ENCODE results near the gene PRKAR1B. TPM values are rescaled to one million over a fixed set of nuclear protein-coding genes. Genes with fewer than 3 reads are reported as not detected.

The PRKAR1B gene
- total and polyA plus RNA-seq, 7 donors, result 9.5 to 26.6 (median 11.4) TPM

GRCh38 chr7:703049-703448, 24.0 kb downstream of the PRKAR1B start:
- WGBS, 2 donors, result 96 to 98% methylated on average over 3 of the region's 3 CpGs

GRCh38 chr7:701086-701671, 25.9 kb downstream of the PRKAR1B start:
- Histone ChIP-seq H3K27me3 (no peaks in the 10 kb centered on the region), H3K27ac (no peak overlapping the region), H3K4me1 (peaks cover 0 to 13% (median 12%) of the 10 kb centered on the region in 4 donors), H3K36me3 (no peaks in the 10 kb centered on the region), H3K4me3 (no peak overlapping the region), H3K9me3 (no peaks in the 10 kb centered on the region)
- no peak for TF ChIP-seq POLR2AphosphoS5 (IDR thresholded peaks at IDR 0.05)
- no peak for TF ChIP-seq POLR2A (IDR thresholded peaks at IDR 0.05)
- TF ChIP-seq EP300 (IDR thresholded peaks at IDR 0.05), result no peak
- DNase-seq, result peak; percentile 10
- 98% methylated on average over 4 of the region's 4 CpGs for WGBS, 2 donors
- intact Hi-C loops (cut with DNase I), result no loop called here

More at GRCh38 chr7:703049-703448, 24.0 kb downstream of the PRKAR1B start:
- TF ChIP-seq POLR2AphosphoS5 (IDR thresholded peaks at IDR 0.05), result no peak
- no peak for TF ChIP-seq CTCF (IDR thresholded peaks at IDR 0.05)
- TF ChIP-seq EP300 (IDR thresholded peaks at IDR 0.05), result no peak
- TF ChIP-seq POLR2A (IDR thresholded peaks at IDR 0.05), result no peak
- Histone ChIP-seq H3K4me3 (no peak overlapping the region), H3K27me3 (no peaks in the 10 kb centered on the region), H3K27ac (no peak overlapping the region), H3K4me1 (peaks cover 0 to 13% (median 12%) of the 10 kb centered on the region in 4 donors), H3K36me3 (no peaks in the 10 kb centered on the region), H3K9me3 (no peaks in the 10 kb centered on the region)
- intact Hi-C loops (cut with DNase I), result no loop called here
- DNase-seq, result no peak

- peaks cover 0 to under 1% (median 0%) of the 10 kb centered on the region in 4 donors for H3K4me1 ChIP-seq
- peak overlapping the region in 1 of 4 donors; percentile 9 for H3K27ac ChIP-seq
- 84 to 85% methylated on average over 17 of the region's 17 CpGs for WGBS, 2 donors
- no peak overlapping the region for H3K4me3 ChIP-seq
- H3K27me3 ChIP-seq, result no peaks in the 10 kb centered on the region
- TF ChIP-seq POLR2A (IDR thresholded peaks at IDR 0.05) (no peak), EP300 (IDR thresholded peaks at IDR 0.05) (no peak), POLR2AphosphoS5 (IDR thresholded peaks at IDR 0.05) (no peak), CTCF (IDR thresholded peaks at IDR 0.05) (no peak)
- H3K36me3 ChIP-seq, result no peaks in the 10 kb centered on the region
- peak; percentile 40 for DNase-seq
- intact Hi-C loops (cut with DNase I), result no loop called here
- H3K9me3 ChIP-seq, result no peaks in the 10 kb centered on the region
Observed at GRCh38 chr7:699476-700170, 27.5 kb downstream of the PRKAR1B start.

GRCh38 chr7:698515-699475, 28.3 kb downstream of the PRKAR1B start:
- no peak for TF ChIP-seq POLR2A (IDR thresholded peaks at IDR 0.05)
- TF ChIP-seq POLR2AphosphoS5 (IDR thresholded peaks at IDR 0.05), result peak in 1 of 4 donors; percentile 28
- peak overlapping the region in 1 of 4 donors; percentile 9 for H3K27ac ChIP-seq
- DNase-seq, result peak; percentile 63

GRCh38 chr7:696812-697551, 30.1 kb downstream of the PRKAR1B start:
- Histone ChIP-seq H3K4me3 (no peak overlapping the region), H3K27me3 (no peaks in the 10 kb centered on the region), H3K9me3 (no peaks in the 10 kb centered on the region), H3K27ac (peak overlapping the region in 2 of 4 donors; percentile 31 to 38), H3K36me3 (no peaks in the 10 kb centered on the region), H3K4me1 (no peaks in the 10 kb centered on the region)
- 86 to 89% methylated on average over 29 of the region's 29 CpGs for WGBS, 2 donors
- intact Hi-C loops (cut with DNase I), result no loop called here
- TF ChIP-seq CTCF (IDR thresholded peaks at IDR 0.05) (no peak), POLR2A (IDR thresholded peaks at IDR 0.05) (no peak), POLR2AphosphoS5 (IDR thresholded peaks at IDR 0.05) (peak in 1 of 4 donors; percentile 6), EP300 (IDR thresholded peaks at IDR 0.05) (no peak)
- DNase-seq, result peak; percentile 62

More at GRCh38 chr7:698515-699475, 28.3 kb downstream of the PRKAR1B start:
- no peaks in the 10 kb centered on the region for H3K27me3 ChIP-seq
- H3K4me1 ChIP-seq, result no peaks in the 10 kb centered on the region
- intact Hi-C loops (cut with DNase I), result no loop called here
- H3K9me3 ChIP-seq, result no peaks in the 10 kb centered on the region
- H3K4me3 ChIP-seq, result no peak overlapping the region
- H3K36me3 ChIP-seq, result no peaks in the 10 kb centered on the region
- 58 to 80% methylated on average over 23 of the region's 23 CpGs for WGBS, 2 donors

Data from sigmoid colon (tissue), 7 donors.